ENCODE results near the gene RUNX3. TPM values are rescaled to one million over a fixed set of nuclear protein-coding genes. Genes with fewer than 3 reads are reported as not detected.

Gene RUNX3
- total and polyA plus RNA-seq, 2 of the 8 experiments (the other 6 are each of a cell fraction or from before 2014, with no cell fraction given): 0.62 to 0.82 TPM

DNA sequence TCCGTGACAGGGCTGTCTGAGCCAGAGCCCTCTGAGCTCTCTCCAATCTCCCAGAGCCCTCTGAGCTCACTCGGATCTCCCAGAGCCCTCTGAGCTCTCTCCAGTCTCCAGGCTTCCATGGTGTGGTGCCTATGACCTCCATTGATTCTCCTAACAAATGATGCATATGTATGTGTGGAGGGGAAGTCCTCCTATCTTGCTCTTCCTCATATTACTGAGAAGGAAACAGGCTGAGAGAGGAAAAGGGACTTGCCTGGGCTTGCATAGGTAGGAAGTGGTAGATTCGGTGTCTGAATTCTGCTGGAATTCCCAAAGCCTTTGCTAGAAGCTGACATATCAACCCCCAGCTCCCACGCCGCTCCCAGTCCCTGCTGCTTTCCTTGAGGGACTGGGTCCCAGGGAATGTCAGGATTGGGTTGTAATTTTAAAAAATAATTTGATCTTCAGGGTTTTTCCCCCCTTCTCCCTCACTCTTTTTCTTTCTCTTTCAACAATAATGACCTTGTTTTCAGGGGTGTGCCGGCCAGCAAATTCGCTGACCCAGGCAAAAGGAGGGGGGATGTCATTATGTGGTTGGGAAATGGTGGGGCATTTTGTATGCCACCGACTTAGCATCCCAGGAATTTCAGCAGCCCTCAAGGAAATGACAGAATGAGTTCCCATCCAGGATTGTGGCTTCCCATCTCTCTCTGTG lies 42.3 kb upstream of the RUNX3 start:
- POLR2A ChIA-PET (ENCODE audit: partially characterized antibody): no interaction called here
- no peak for DNase-seq (ENCODE audit: low read depth in 1 of 2, low spot score in 2 of 2)
- TF ChIP-seq, protein P1, sequence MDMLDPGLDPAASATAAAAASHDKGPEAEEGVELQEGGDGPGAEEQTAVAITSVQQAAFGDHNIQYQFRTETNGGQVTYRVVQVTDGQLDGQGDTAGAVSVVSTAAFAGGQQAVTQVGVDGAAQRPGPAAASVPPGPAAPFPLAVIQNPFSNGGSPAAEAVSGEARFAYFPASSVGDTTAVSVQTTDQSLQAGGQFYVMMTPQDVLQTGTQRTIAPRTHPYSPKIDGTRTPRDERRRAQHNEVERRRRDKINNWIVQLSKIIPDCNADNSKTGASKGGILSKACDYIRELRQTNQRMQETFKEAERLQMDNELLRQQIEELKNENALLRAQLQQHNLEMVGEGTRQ (IDR thresholded peaks at IDR 0.05; ENCODE audit: low read length): no peak
- no peak for TF ChIP-seq TAF1 (IDR thresholded peaks at IDR 0.05; ENCODE audit: low read depth, low read length)
- no peak for TF ChIP-seq CHD2 (IDR thresholded peaks at IDR 0.05; ENCODE audit: low read length)
- TF ChIP-seq MAFK (IDR thresholded peaks at IDR 0.05; ENCODE audit: low read depth, low read length): peak; percentile 53; the same call in 1 of the 2 replicates
- no peak for TF ChIP-seq KDM5A (IDR thresholded peaks at IDR 0.05; ENCODE audit: low read length)
- TF ChIP-seq GTF2F1 (IDR thresholded peaks at IDR 0.05; ENCODE audit: borderline replicate concordance, low read depth, low read length): no peak
- TF ChIP-seq GABPA (IDR thresholded peaks at IDR 0.05; ENCODE audit: borderline replicate concordance, insufficient read depth, low read length): no peak
- WGBS, 2 experiments (ENCODE audit: extremely low coverage in 1 of 2, insufficient coverage in 1 of 2, insufficient read length in 1 of 2, insufficient replicate concordance in 2 of 2, low coverage in 1 of 2, low lambda C conversion rate in 2 of 2, missing lambda C conversion rate in 1 of 2): 69% methylated on average over 8 of the region's 8 CpGs; no CpG with 5 or more reads in 1 of the 2 experiments
- no peak overlapping the region for H4K5ac ChIP-seq (ENCODE audit: insufficient read length, low read depth, low read length)
- H3K4me1 ChIP-seq (replicated peaks in 1 of 4; ENCODE audit: control insufficient read depth in 3 of 4, insufficient read depth in 4 of 4, low read length in 3 of 4): peaks cover 0 to 24% (median 11%) of the 10 kb centered on the region in 4 experiments; a peak in 6 of 7 replicates
- H3K56ac ChIP-seq (replicated peaks; ENCODE audit: insufficient read length, low read depth, low read length): no peak overlapping the region
- peak overlapping the region; percentile 25; the same call in 1 of the 2 replicates for H3K18ac ChIP-seq (ENCODE audit: extremely low read depth, low read length)
- H2AFZ ChIP-seq (ENCODE audit: low read length): peak overlapping the region; percentile 77
- peak overlapping the region; percentile 66 for H2BK120ac ChIP-seq (replicated peaks; ENCODE audit: low read depth, low read length)
- peaks cover 4 to 6% of the 10 kb centered on the region in 2 experiments for H3K9me3 ChIP-seq (ENCODE audit: insufficient read depth in 2 of 2, low read depth in 1 of 2, low read length in 1 of 2)
- H2AK5ac ChIP-seq (ENCODE audit: low read depth, low read length): no peak overlapping the region
- H3K9ac ChIP-seq (replicated peaks in 1 of 4; ENCODE audit: extremely low read depth in 1 of 4, low read depth in 3 of 4, low read length in 3 of 4): no peak overlapping the region
- H4K20me1 ChIP-seq (replicated peaks in 1 of 2; ENCODE audit: control insufficient read depth in 1 of 2, insufficient read depth in 2 of 2, low read length in 2 of 2): peaks cover 0 to 3% of the 10 kb centered on the region in 2 experiments
- no peaks in the 10 kb centered on the region for H3K79me1 ChIP-seq (ENCODE audit: low read depth, low read length)
- H3K23ac ChIP-seq (ENCODE audit: insufficient read length): no peak overlapping the region
- H3K4me3 ChIP-seq (ENCODE audit: extremely low read depth in 1 of 4, insufficient read depth in 2 of 4, low read depth in 3 of 4, low read length in 4 of 4): no peak overlapping the region
- H3K79me2 ChIP-seq (ENCODE audit: control insufficient read depth in 1 of 2, insufficient read depth in 2 of 2, low read length in 2 of 2): no peaks in the 10 kb centered on the region
- CTCF ChIA-PET (ENCODE audit: partially characterized antibody): interaction anchor here (0.5 to 4.3 kb wide), 12 partner anchors 8 to 118 kb away, joined by 3 to 24 read pairs (median 6); no protein-coding TSS in a partner anchor
- H3K4ac ChIP-seq (replicated peaks; ENCODE audit: insufficient read length, low read depth, low read length): no peak overlapping the region
- peaks cover 2% of the 10 kb centered on the region; the same call in 1 of the 2 replicates for H3K23me2 ChIP-seq (ENCODE audit: low read depth, low read length)
- H2BK5ac ChIP-seq (ENCODE audit: low read depth, low read length): peak overlapping the region; percentile 53; the same call in 1 of the 2 replicates
- no peak for FAIRE-seq
- H3K4me2 ChIP-seq (ENCODE audit: insufficient read depth in 1 of 2, low read depth in 2 of 2, low read length in 2 of 2): no peak overlapping the region
- H2BK20ac ChIP-seq (ENCODE audit: low read length): peak overlapping the region; percentile 2; the same call in 1 of the 2 replicates
- no peaks in the 10 kb centered on the region for H3K36me3 ChIP-seq (ENCODE audit: control insufficient read depth in 2 of 4, insufficient read depth in 4 of 4, low read length in 3 of 4)
- H2BK12ac ChIP-seq (ENCODE audit: low read depth, low read length): peak overlapping the region; percentile 2; the same call in 1 of the 2 replicates
- H4K91ac ChIP-seq (replicated peaks; ENCODE audit: insufficient read length, low read length): peak overlapping the region; percentile 79
- no peak overlapping the region for H3K14ac ChIP-seq (ENCODE audit: insufficient read length)
- H4K8ac ChIP-seq (ENCODE audit: extremely low read depth, insufficient read depth, low read length): no peak overlapping the region
- H3K27ac ChIP-seq (ENCODE audit: low read depth, low read length): no peak overlapping the region
- H3K27me3 ChIP-seq (replicated peaks in 1 of 4; ENCODE audit: control insufficient read depth in 3 of 4, extremely low read depth in 1 of 4, insufficient read depth in 3 of 4, low read length in 3 of 4): no peaks in the 10 kb centered on the region; a peak in 1 of 7 replicates
- no peak overlapping the region for H2BK15ac ChIP-seq (ENCODE audit: low read length)

All from H1 (cell line).